AG04450 (cell line): ENCODE measurements around the gene IKBKE. TPM values are rescaled to one million over a fixed set of nuclear protein-coding genes. Genes with fewer than 3 reads are reported as not detected.
A peak's percentile ranks its signal among the peaks of the same experiment; 100 is the strongest.

Experiments
- CTCF ChIA-PET: fragments of 300-600, 350-600 bp; formaldehyde crosslinking; extraction: SDS; loops from one replicate; lab custom pipeline; 2022; ENCODE audit warnings: antibody characterized with exemption, inconsistent platforms; lab: Charles Lee
- POLR2A ChIA-PET: fragments of 350-600 bp; formaldehyde crosslinking; extraction: SDS; loops from one replicate; lab custom pipeline; 2021; ENCODE audit warnings: antibody characterized with exemption, inconsistent platforms; lab: Yijun Ruan, JAX
- DNase-seq: peaks from one replicate; pipeline ENCODE4 v3.0.0-alpha.2; 2011; ENCODE audit warnings: low read depth, low spot score
- H3K27ac ChIP-seq: one replicate; pipeline ENCODE4 v1.5.1; 2012; ENCODE audit warnings: low read depth, low read length, control low read depth
- H3K27me3 ChIP-seq: one replicate; pipeline ENCODE4 v1.6.0; 2012; ENCODE audit warnings: low read length; ENCODE audit not compliant: control insufficient read depth, insufficient read depth
- H3K4me3 ChIP-seq: 2 replicates; pipeline ENCODE4 v1.5.1; 2011; ENCODE audit warnings: mild to moderate bottlenecking, low read depth, low read length, control low read depth
- H3K9me3 ChIP-seq: 2 replicates; pipeline ENCODE4 v1.5.1; 2012; ENCODE audit warnings: low read length; ENCODE audit not compliant: control insufficient read depth, insufficient read depth
- polyA plus RNA-seq: library from polyadenylated mRNA; depleted of rRNA; stranded (reverse); fragments of >200 nt; gene quantifications from 2 replicates; pipeline ENCODE4 v1.2.3, GENCODE V29; 2011; rRNA removed
- small RNA-seq: library from RNA; depleted of rRNA; stranded (forward); fragments of <200 nt; gene quantifications from one replicate; pipeline ENCODE3, GENCODE V24; 2012; ENCODE audit warnings: low read depth; ENCODE audit not compliant: insufficient read length
- TF ChIP-seq, protein P1 (sequence below): IDR thresholded peaks from 2 replicates; pipeline ENCODE4 v1.5.1; 2011; ENCODE audit warnings: low read depth, low read length, control low read depth, inconsistent platforms

IKBKE gene
- polyA plus RNA-seq, 1 experiment = 20.8 TPM

DNA sequence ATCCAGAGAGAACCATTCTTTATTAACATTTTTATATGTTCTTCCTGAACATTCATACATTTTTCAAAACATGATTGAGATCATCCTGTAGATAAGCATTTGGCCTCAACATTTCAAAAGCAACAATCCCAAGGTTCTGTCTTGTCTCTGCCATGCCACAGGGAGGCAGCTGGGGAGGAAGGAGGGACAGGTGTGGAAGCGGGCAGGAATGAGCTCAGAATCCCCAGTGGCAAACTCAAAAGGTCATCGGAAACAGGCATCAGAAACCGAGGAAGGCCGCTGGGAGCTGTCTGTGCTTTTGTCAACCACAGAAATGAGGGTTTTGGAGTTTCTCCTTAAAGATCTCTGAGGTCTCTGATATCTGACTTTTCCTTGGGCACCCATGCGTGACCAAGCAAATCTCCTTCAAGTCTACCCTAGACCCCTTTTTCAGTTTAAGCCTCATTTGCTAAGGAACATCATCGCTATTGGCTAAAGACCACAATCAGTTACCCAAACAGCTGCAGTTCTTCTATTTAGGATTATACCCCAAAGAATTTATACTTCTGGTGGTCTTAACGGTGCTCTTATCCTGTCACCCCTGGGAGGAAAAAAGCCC, 71.1 kb downstream of the IKBKE start:
- Histone ChIP-seq H3K4me3 (no peak overlapping the region), H3K9me3 (no peaks in the 10 kb centered on the region), H3K27ac (no peak overlapping the region), H3K27me3 (peaks cover 2% of the 10 kb centered on the region)
- TF ChIP-seq, protein P1, sequence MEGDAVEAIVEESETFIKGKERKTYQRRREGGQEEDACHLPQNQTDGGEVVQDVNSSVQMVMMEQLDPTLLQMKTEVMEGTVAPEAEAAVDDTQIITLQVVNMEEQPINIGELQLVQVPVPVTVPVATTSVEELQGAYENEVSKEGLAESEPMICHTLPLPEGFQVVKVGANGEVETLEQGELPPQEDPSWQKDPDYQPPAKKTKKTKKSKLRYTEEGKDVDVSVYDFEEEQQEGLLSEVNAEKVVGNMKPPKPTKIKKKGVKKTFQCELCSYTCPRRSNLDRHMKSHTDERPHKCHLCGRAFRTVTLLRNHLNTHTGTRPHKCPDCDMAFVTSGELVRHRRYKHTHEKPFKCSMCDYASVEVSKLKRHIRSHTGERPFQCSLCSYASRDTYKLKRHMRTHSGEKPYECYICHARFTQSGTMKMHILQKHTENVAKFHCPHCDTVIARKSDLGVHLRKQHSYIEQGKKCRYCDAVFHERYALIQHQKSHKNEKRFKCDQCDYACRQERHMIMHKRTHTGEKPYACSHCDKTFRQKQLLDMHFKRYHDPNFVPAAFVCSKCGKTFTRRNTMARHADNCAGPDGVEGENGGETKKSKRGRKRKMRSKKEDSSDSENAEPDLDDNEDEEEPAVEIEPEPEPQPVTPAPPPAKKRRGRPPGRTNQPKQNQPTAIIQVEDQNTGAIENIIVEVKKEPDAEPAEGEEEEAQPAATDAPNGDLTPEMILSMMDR = no peak
- CTCF ChIA-PET = interaction anchor here (1.1 to 1.5 kb wide), 2 partner anchors 9 to 35 kb away, joined by 3 to 5 read pairs; no protein-coding TSS in a partner anchor
- POLR2A ChIA-PET = no interaction called here
- no peak for DNase-seq

DNA sequence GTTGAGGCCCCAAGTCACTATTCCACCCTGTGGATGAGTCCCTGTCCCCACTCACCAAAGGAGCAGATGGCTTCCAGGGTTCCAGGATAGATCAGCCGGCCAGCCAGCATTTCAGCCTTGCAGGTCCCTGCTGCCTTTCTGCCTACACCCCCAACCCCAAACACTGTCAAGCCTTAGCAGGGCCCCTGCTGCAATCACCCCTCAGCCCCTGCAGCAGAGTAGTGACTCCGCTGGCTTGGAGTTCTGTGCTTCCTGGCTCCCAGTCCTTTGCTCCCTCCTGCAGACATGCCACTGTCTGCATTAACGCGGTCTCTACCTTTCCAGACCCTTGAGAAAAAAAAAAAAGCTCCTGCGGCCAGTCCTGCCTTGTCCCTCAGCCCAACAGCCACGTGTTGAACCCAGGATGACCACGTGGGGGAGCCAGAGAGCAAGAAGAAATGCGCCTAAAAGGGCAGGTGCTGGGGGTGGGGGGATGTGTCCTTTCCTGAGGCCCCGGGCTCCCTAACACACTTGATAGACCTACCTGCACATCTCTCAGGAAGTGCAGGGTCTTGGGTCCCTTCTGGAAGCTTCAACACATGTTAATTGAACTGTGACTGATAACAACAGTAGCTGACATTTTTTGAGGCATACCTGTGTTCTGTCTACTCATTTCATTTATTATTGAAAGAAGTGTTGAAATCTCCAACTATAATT, 74.4 kb downstream of the IKBKE start:
- Histone ChIP-seq H3K27me3 (peaks cover 13% of the 10 kb centered on the region), H3K9me3 (no peaks in the 10 kb centered on the region), H3K27ac (no peak overlapping the region), H3K4me3 (no peak overlapping the region)
- ChIA-PET POLR2A (no interaction called here), CTCF (interaction anchor here (0.6 to 4.4 kb wide), 41 partner anchors 10 to 955 kb away, joined by 3 to 79 read pairs (median 6); partner anchors contain the start of gene RASSF5)
- TF ChIP-seq, protein P1 = peak; percentile 88
- DNase-seq = no peak

DNA sequence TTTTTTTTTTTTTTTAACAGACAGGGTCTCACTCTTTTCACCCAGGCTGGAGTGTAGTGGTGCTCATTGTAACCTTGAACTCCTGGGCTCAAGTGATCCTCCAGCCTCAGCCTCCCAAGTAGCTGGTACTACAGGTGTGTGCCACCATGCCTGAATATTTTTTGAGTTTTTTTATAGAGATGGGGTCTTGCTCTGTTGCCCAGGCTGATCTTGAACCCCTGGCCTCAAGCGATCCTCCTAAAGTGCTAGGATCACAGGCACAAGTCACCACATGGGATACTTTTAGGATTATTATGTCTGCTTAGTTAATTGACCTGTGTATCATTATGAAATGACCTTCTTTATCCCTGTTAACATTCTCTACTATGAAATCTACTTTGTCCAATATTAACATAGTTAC, 75.1 kb downstream of the IKBKE start:
- POLR2A ChIA-PET = no interaction called here
- no peak overlapping the region for H3K27ac ChIP-seq
- no peaks in the 10 kb centered on the region for H3K9me3 ChIP-seq
- no peak for DNase-seq
- no peak overlapping the region for H3K4me3 ChIP-seq
- CTCF ChIA-PET = interaction anchor here (0.6 to 4.4 kb wide), 42 partner anchors 10 to 1131 kb away, joined by 3 to 79 read pairs (median 6); partner anchors contain the start of genes EIF2D and RASSF5
- H3K27me3 ChIP-seq = peaks cover 19% of the 10 kb centered on the region
- TF ChIP-seq, protein P1 = no peak

Small RNAs within 50 kb of the gene (small RNA-seq; reads per million reads assigned to genes)
- gene MIR6769B = not detected

Other genes starting within 250 kb of the IKBKE start
- gene RASSF5, start 37.1 kb downstream of the IKBKE start, polyA plus RNA-seq = 2.3 and 2.4 TPM in 2 replicates
- gene EIF2D, start 142.0 kb downstream of the IKBKE start, polyA plus RNA-seq = 71.8 and 74.0 TPM in 2 replicates
- 13.4 and 13.8 TPM in 2 replicates for gene DYRK3, start 165.1 kb downstream of the IKBKE start, polyA plus RNA-seq
- 64.9 and 76.2 TPM in 2 replicates for gene MAPKAPK2, start 214.4 kb downstream of the IKBKE start, polyA plus RNA-seq